ENCODE data around the gene P4HB. TPM values are rescaled to one million over a fixed set of nuclear protein-coding genes. Genes with fewer than 3 reads are reported as not detected.

The P4HB gene
- total and polyA plus RNA-seq, 10 of the 15 experiments (the other 5 are each of a cell fraction or from before 2014, with no cell fraction given), result 4.7 to 549 (median 361) TPM

DNA sequence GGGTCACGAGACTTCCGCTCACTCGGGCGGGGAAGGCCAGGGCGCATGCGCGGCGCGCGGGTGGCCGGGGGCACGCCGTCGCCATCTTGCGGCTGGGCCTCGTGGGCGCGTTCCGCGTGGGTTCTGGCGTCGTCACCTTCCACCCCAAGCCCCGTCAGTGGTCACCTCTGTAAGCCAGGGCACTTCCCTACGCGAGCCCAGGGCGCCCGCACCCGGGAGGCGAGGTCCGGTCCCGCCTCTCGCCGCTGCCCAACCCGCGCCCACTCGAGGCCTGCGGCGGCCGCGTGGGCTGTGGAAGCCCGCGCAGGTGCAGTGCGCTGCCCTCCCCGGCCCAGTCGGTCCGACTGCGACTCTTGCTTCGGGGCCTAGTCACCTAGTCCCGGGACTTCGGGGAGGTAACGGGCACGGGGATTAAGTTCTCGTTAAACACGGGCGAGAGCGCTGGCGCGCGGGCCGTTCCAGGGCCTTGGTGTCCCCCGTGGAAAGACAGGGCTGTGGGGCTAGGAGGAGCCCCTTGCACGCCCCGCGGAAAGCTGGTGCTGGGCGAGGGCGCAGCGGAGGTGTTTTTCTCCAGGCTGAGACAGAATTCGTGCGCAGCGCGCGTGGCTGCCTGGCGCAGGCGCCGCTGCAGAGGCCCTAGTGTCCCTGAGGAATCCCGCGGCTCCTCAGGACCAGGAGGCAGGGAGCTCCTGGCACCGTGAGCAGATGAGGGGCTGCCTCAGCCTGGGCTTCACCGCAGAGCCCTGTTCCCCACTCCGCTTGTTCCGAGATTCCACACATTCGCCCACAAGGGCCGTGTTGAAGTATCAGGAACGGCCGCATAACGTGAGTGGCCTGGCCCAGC lies 11.3 kb upstream of the P4HB start (continued):
- TF ChIP-seq MYC (IDR thresholded peaks at IDR 0.05; ENCODE audit: insufficient read depth, insufficient read length, insufficient replicate concordance, low read length, severe bottlenecking) (peak; percentile 99), EED (IDR thresholded peaks at IDR 0.05; ENCODE audit: low read depth) (peak; percentile 59; the same call in 1 of the 2 replicates), TARDBP (IDR thresholded peaks at IDR 0.05; ENCODE audit: borderline replicate concordance) (0 out of 2 replicates have a peak, but pooled peaks have one; percentile 14), ZNF687 (IDR thresholded peaks at IDR 0.05) (peak; percentile 96), RAD21 (IDR thresholded peaks at IDR 0.05; ENCODE audit: insufficient read depth, low read depth, low read length) (no peak), CBX5 (IDR thresholded peaks at IDR 0.05; ENCODE audit: low read depth) (no peak), KLF5 (IDR thresholded peaks at IDR 0.05; ENCODE audit: partially characterized antibody) (peak; percentile 72), BRCA1 (IDR thresholded peaks at IDR 0.05; ENCODE audit: low read depth, low read length) (no peak), ZNF217 (IDR thresholded peaks at IDR 0.05) (peak; percentile 95), POU2F2 (IDR thresholded peaks at IDR 0.05; ENCODE audit: borderline replicate concordance, low read depth, low read length) (peak; percentile 26; the same call in 1 of the 3 replicates)
- TF ChIP-seq, protein P1, sequence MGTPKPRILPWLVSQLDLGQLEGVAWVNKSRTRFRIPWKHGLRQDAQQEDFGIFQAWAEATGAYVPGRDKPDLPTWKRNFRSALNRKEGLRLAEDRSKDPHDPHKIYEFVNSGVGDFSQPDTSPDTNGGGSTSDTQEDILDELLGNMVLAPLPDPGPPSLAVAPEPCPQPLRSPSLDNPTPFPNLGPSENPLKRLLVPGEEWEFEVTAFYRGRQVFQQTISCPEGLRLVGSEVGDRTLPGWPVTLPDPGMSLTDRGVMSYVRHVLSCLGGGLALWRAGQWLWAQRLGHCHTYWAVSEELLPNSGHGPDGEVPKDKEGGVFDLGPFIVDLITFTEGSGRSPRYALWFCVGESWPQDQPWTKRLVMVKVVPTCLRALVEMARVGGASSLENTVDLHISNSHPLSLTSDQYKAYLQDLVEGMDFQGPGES (IDR thresholded peaks at IDR 0.05), result no peak; the same call in 1 of the 2 replicates
- TF ChIP-seq, protein P2, sequence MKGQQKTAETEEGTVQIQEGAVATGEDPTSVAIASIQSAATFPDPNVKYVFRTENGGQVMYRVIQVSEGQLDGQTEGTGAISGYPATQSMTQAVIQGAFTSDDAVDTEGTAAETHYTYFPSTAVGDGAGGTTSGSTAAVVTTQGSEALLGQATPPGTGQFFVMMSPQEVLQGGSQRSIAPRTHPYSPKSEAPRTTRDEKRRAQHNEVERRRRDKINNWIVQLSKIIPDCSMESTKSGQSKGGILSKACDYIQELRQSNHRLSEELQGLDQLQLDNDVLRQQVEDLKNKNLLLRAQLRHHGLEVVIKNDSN (IDR thresholded peaks at IDR 0.05; ENCODE audit: borderline replicate concordance, extremely low read length, insufficient read depth, low read depth, low read length), result peak; percentile 84
- TF ChIP-seq, protein P3, sequence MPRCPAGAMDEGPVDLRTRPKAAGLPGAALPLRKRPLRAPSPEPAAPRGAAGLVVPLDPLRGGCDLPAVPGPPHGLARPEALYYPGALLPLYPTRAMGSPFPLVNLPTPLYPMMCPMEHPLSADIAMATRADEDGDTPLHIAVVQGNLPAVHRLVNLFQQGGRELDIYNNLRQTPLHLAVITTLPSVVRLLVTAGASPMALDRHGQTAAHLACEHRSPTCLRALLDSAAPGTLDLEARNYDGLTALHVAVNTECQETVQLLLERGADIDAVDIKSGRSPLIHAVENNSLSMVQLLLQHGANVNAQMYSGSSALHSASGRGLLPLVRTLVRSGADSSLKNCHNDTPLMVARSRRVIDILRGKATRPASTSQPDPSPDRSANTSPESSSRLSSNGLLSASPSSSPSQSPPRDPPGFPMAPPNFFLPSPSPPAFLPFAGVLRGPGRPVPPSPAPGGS (IDR thresholded peaks at IDR 0.05; ENCODE audit: borderline replicate concordance, insufficient read depth, low read depth, low read length, poor library complexity, severe bottlenecking), result peak; percentile 44
